GM10248 (cell line): ENCODE results near the gene HCFC1.

ENCODE experiments used
- CTCF ChIA-PET: fragments of 300-600 bp; sonication (Branson Sonifier 250); formaldehyde crosslinking; extraction: SDS; loops from one replicate; lab custom pipeline; 2021; ENCODE audit warnings: antibody characterized with exemption; lab: Yijun Ruan, JAX
- POLR2A ChIA-PET: fragments of 350-650 bp; sonication (Branson Sonifier 250); formaldehyde crosslinking; extraction: SDS; loops from one replicate; lab custom pipeline; 2020; ENCODE audit warnings: antibody characterized with exemption; lab: Yijun Ruan, JAX
- DNase-seq: peaks from one replicate; pipeline ENCODE4 v3.0.0; 2012; ENCODE audit errors: extremely low spot score
- CTCF ChIP-seq: IDR thresholded peaks from 2 replicates; pipeline ENCODE4 v1.5.1; 2012; ENCODE audit warnings: mild to moderate bottlenecking, low read depth; ENCODE audit errors: extremely low read depth, missing control alignments, control extremely low read depth

The HCFC1 gene

DNA sequence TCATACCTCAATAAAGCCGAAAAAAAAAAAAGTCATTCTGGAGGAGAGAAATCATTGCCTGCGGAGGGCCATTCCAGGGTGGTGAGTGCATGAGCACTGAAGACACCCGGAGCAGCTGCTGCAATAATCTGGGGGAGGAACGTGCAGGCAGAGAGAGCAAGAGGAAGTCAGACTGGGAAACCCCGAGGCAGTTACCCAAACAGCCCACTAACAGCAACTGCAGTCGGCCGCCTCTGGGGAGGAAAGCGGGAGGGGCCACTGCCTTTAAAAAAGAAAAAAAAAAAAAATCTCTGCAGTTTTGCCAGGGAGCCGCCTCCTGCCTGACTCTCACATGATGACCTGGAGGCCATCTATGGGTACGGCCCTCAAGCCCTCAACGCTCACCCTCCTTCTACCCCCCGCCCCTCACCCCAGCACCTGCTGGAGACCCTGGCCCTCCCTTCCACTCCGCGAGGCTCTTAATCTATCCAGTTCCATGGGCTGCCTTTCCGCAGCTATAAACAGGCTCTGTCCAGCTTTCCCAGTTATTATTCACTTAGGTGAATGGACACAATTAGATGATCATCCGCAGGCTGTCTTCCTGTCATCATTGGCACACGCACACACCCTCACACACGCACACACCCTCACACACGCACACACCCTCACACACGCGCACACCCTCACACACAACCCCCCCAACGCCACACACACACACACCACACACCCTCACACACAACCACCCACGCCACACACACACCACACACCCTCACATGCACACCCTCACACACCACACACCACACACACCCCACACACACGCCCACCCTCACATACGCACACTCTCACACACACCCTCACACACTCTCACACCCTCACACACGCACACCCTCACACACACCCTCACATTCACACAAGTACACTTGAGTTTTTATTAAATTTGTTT is 70.5 kb downstream of the HCFC1 start:
- TF ChIP-seq CTCF, result no peak
- DNase-seq, result peak; percentile 86
- ChIA-PET POLR2A (interaction anchor here (0.7 kb wide), 1 partner anchor 14 kb away, joined by 3 read pairs; no protein-coding TSS in a partner anchor), CTCF (interaction anchor here (1.1 to 1.4 kb wide), 3 partner anchors 11 to 23 kb away, joined by 3 to 4 read pairs (median 4); no protein-coding TSS in a partner anchor)

GRCh38 chrX:153897899-153898298 is 73.7 kb downstream of the HCFC1 start:
- no peak for DNase-seq
- CTCF ChIA-PET, result no interaction called here
- POLR2A ChIA-PET, result no interaction called here
- TF ChIP-seq CTCF, result no peak
